GM12865 (cell line): ENCODE data around the gene CUZD1.

ENCODE experiments used
- DNase-seq: peaks from one replicate; pipeline ENCODE4 v3.0.0; 2010; ENCODE audit warnings: low read depth
- H3K4me3 ChIP-seq: 2 replicates; pipeline ENCODE4 v1.5.1; 2011; ENCODE audit warnings: mild to moderate bottlenecking, low read depth, low read length, control low read depth
- TF ChIP-seq, protein P1 (sequence below): IDR thresholded peaks from 2 replicates; pipeline ENCODE4 v1.5.1; 2011; ENCODE audit warnings: low read length, control low read depth, low read depth, inconsistent platforms; ENCODE audit not compliant: insufficient read depth; ENCODE audit errors: missing control alignments

The CUZD1 gene, protein sequence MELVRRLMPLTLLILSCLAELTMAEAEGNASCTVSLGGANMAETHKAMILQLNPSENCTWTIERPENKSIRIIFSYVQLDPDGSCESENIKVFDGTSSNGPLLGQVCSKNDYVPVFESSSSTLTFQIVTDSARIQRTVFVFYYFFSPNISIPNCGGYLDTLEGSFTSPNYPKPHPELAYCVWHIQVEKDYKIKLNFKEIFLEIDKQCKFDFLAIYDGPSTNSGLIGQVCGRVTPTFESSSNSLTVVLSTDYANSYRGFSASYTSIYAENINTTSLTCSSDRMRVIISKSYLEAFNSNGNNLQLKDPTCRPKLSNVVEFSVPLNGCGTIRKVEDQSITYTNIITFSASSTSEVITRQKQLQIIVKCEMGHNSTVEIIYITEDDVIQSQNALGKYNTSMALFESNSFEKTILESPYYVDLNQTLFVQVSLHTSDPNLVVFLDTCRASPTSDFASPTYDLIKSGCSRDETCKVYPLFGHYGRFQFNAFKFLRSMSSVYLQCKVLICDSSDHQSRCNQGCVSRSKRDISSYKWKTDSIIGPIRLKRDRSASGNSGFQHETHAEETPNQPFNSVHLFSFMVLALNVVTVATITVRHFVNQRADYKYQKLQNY

DNA sequence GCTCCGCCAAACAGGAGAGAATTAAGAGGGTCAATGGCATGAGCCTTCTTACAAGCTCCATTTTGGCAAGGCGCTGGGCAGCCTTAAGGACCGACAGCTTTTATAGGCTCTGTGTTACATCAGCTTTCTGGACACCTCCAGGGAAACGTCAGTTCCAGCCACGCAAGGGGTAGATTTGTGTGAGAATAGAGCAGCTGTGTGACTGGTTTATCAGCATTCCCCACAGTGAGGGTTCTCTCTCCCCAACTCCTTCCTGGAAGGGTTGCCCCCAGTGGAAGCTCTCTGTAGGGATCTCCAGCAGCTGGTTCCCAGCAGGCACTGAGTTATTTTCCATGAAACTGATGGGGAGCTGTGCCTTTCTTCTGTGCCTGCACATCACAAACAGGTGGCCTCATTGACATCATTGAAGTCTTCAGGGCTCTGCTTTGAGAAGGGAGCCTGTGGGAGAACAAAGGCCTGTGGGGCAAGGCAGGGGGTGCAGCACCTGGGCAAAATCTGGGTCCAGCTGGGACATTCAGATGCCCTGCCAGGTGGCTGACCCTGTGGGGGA, at the start of gene CUZD1:
TSS of gene CUZD1 (minus strand) at position 75 of the 550 bp plus-strand sequence. CDS start at position 61, 14 bp downstream.
- H3K4me3 ChIP-seq: no peak within 1 kb of the TSS
- no peak for DNase-seq

DNA sequence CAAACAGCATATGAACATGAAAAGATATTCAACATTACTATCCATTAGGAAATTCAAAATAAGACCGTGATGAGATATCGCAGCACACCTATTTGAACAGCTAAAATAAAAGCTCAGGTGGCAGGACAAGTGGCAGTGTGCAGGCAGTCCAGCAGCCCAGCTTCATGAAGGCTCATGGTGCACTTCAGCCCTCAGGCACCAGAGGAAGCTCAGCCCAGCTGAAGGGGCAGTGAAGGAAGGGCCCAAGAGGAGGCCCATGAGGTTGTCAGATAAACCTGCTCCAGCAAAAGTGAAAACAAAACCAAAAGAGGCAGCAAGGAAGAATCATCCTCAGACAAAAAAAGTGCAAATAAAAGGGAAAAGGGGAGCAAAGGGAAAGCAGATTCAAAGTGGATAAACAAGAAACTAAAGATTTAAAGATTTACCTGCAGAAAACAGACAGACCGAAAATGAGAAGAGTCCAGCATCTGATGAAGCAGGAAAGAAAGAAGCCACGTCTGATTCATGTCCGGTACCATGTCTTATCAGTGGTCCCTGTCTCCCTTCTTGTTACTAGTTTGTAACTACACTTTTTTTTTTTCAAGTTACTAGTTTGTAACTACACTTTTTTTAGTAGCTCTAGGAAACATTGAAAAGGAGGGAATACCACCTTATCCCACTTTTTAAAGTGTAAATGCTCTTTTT, 48.7 kb upstream of the CUZD1 start:
- TF ChIP-seq, protein P1, sequence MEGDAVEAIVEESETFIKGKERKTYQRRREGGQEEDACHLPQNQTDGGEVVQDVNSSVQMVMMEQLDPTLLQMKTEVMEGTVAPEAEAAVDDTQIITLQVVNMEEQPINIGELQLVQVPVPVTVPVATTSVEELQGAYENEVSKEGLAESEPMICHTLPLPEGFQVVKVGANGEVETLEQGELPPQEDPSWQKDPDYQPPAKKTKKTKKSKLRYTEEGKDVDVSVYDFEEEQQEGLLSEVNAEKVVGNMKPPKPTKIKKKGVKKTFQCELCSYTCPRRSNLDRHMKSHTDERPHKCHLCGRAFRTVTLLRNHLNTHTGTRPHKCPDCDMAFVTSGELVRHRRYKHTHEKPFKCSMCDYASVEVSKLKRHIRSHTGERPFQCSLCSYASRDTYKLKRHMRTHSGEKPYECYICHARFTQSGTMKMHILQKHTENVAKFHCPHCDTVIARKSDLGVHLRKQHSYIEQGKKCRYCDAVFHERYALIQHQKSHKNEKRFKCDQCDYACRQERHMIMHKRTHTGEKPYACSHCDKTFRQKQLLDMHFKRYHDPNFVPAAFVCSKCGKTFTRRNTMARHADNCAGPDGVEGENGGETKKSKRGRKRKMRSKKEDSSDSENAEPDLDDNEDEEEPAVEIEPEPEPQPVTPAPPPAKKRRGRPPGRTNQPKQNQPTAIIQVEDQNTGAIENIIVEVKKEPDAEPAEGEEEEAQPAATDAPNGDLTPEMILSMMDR: no peak
- peak; percentile 24 for DNase-seq
- H3K4me3 ChIP-seq: no peak overlapping the region; the same call in 1 of the 2 replicates

More for the DNA sequence above, at the start of gene CUZD1:
- TF ChIP-seq, protein P1: no peak

DNA sequence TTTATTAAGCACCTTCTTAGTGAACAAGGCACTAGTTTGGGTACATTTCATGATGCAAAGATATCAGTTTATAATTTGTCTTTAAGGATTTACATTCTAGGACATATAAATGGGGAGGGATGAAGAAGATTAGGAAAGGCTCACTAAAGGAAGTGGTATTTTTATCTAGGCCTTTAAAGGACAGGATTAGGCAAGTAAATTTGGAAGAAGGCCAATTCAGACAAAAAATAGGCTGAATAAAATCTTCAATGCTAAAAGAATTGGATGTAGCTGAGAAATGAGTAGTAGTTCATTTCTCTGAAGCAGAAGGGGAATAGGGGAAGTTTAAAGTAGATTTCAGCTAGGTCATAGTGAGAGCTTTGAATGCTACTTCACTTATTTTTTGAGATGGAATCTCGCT, 38.5 kb upstream of the CUZD1 start:
- TF ChIP-seq, protein P1: no peak
- DNase-seq: no peak
- H3K4me3 ChIP-seq: no peak overlapping the region

DNA sequence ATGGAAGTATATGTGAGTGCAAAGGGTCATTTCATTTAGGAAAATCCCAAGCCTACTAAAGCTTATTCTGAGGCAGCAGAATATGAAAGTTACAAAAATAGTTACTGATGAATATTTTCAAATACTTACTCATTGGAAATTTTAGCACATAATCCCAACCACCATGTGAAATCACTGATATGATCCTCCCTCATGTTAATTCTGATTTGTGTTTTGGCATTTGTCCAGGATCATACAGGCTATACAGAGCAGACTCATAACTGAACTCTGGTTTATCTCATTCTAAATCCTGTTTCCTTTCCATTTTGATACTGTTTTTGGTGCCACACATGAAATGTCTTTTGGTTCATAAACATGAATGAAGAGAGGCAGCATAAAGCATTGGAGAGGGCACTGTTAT, 37.1 kb upstream of the CUZD1 start:
- DNase-seq: peak; percentile 16
- no peak overlapping the region for H3K4me3 ChIP-seq
- TF ChIP-seq, protein P1: no peak

DNA sequence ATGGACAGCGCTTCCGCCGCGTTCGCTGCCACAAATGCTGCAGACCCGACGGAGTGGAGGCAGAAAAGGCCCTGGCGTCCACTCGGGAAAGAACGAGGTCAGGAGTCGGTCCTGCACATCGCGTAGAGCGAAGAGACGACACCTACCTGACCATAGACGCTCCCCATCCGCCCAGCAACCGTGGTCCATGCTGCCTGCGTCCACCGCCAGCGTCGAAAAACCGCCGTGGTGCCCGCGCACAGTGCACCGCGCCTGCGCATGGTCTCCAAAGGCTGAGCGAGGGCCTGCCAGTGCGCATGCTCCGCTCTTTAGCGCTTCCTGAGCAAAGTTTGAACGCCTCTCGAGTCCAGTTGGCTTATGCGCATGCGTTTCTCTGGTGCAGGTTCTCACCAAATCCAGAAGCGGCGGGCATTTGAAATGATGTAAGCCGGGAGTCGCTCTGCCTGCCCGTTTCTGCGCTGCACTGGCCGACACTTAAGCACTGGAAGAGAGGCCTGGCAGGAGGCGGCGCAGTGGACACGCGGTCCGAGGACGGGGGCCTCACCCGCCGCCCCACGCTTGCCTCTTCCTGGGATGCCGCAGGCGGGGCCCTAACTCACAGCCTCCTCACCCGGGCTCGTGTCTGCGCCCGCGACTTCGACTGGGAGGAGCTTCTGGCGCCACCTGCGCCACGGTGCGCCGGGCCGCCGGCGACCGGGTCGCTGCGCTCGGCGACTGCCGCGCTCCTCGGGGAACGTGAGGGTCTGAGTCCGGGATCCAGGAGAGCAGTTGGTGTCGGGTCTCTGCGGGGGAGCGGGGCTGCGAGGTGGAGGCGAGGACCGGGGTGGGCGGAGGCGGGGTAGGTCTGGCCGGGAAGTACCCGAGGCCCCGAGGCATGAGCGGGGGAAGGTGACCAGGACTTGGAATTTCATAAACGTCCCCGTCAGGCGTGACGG, 33.9 kb upstream of the CUZD1 start, which contains the start of gene FAM24B:
TSS of gene FAM24B (minus strand) at position 243 of the 935 bp plus-strand sequence. CDS start 29,066 bp downstream, outside the sequence.
- peak within 1 kb of the TSS; percentile 75 for H3K4me3 ChIP-seq
- peak; percentile 98 for DNase-seq
- TF ChIP-seq, protein P1: no peak

DNA sequence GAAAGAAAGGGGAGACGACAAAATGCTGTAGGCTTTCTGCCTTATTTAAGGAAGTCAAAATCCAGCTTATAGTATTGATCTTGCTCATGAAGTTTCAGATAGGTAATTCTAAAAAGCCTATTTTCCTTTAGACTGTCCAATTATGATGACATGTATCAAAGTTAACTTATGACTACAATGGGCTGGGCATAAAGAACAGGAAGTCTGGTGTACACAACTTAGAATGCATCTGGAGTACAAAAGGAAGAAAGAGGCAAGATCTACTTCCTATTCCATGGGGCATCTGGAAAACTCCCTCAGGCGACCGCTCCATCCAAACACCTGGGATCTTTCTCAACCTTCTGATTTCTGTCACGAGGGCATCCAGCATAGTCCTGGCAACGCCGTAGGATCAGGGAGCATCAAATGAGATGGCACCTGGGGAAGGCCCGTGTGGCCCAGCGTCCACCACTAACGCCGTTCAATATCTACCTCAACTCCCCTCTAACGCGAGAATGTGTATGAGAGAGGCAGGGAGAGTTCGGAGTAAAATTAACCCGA, 33.2 kb upstream of the CUZD1 start:
- TF ChIP-seq, protein P1: no peak
- DNase-seq: peak; percentile 24
- peak overlapping the region; percentile 75 for H3K4me3 ChIP-seq
